OCI-LY1 (cell line): Measurements from ENCODE around the gene ANK3.

Source experiments
- CTCF ChIP-seq: fragments of 200-600 bp; sonication (generic), shearing (Covaris generic); IDR thresholded peaks from 2 replicates; pipeline ENCODE4 v1.5.1; 2017; ENCODE audit warnings: mild to moderate bottlenecking, antibody characterized with exemption, low read length, moderate library complexity, mixed read lengths
- EZH2 ChIP-seq: fragments of 200-600 bp; sonication (generic), shearing (Covaris generic); IDR thresholded peaks from 2 replicates; pipeline ENCODE4 v1.8.0; 2017; ENCODE audit warnings: borderline replicate concordance, mixed run types, mild to moderate bottlenecking, antibody characterized with exemption, low read length, moderate library complexity, mixed read lengths

GRCh38 chr10:60292998-60293397 is 96.7 kb downstream of the ANK3 start:
- no peak for TF ChIP-seq CTCF
- no peak for TF ChIP-seq EZH2
